Breast epithelium (tissue), 4 donors: ENCODE measurements around the gene FUZ. TPM values are rescaled to one million over a fixed set of nuclear protein-coding genes. Genes with fewer than 3 reads are reported as not detected.

Source experiments
- DNase-seq, 2 donors: peaks; one replicate each; pipeline ENCODE4 v3.0.0-alpha.2; 2019; ENCODE audit warnings: low spot score in 2 of 2
- H3K27ac ChIP-seq, 2 donors: fragments of 200-600 bp; sonication (generic) in 1 of 2; one replicate each; pipeline ENCODE4 v1.5.1; 2016 to 2019; ENCODE audit warnings: mild to moderate bottlenecking in 1 of 2
- H3K27me3 ChIP-seq, 2 donors: fragments of 200-600 bp; sonication (generic) in 1 of 2; one replicate each; pipeline versions ENCODE4 v1.5.1 to v1.6.0; 2017 to 2019; ENCODE audit warnings: control low read depth in 1 of 2, mild to moderate bottlenecking in 1 of 2
- H3K36me3 ChIP-seq: fragments of 200-600 bp; one replicate; pipeline ENCODE4 v1.5.1; 2019
- H3K4me1 ChIP-seq, 2 donors: fragments of 200-600 bp; sonication (generic); one replicate each; pipeline ENCODE4 v1.5.1; 2016 to 2019; ENCODE audit warnings: control low read depth in 1 of 2
- H3K4me3 ChIP-seq, 3 donors: fragments of 200-600 bp; sonication (generic); 1 replicate in 2 of 3; 2 replicates in 1 of 3; pipeline ENCODE4 v1.5.1; 2016 to 2019; ENCODE audit warnings: mild to moderate bottlenecking in 3 of 3, moderate library complexity in 2 of 3
- H3K9me3 ChIP-seq, 2 donors: fragments of 200-600 bp; sonication (generic) in 1 of 2; one replicate each; pipeline ENCODE4 v1.5.1; 2016 to 2019; ENCODE audit warnings: control low read depth in 1 of 2
- CTCF ChIP-seq, 3 donors: fragments of 450-650 bp; IDR thresholded peaks; one replicate each; pipeline ENCODE4 v1.5.1; 2016 to 2017; ENCODE audit warnings: antibody characterized with exemption in 3 of 3, mild to moderate bottlenecking in 3 of 3, moderate library complexity in 3 of 3
- POLR2A ChIP-seq: fragments of 450-650 bp; IDR thresholded peaks from one replicate; pipeline ENCODE4 v1.6.1; 2016; ENCODE audit warnings: antibody characterized with exemption, mild to moderate bottlenecking, moderate library complexity
- POLR2AphosphoS5 ChIP-seq, 3 donors: sonication (generic); formaldehyde crosslinking; IDR thresholded peaks; one replicate each; pipeline ENCODE4 v1.6.1; 2017; ENCODE audit warnings: antibody characterized with exemption in 3 of 3
- intact Hi-C: fragments of 100-400 bp; cut with DNase I; formaldehyde crosslinking; loops from one replicate; pipeline ENCODE4 v1.15.1; 2023; ENCODE audit warnings: low total_unique reads
- total RNA-seq, 3 donors: library from RNA; depleted of rRNA; stranded (reverse); fragments of >200 nt; gene quantifications; one replicate each; pipeline ENCODE4 v1.1.0, GENCODE V29; 2016

Gene FUZ
- total RNA-seq, 3 donors from 2014 or later, result 13.0 to 27.4 (median 18.7) TPM

GRCh38 chr19:49839713-49840112 lies 26.6 kb upstream of the FUZ start:
- TF ChIP-seq POLR2A, result no peak
- no peak for TF ChIP-seq CTCF (IDR thresholded peaks at IDR 0.05)
- TF ChIP-seq POLR2AphosphoS5 (IDR thresholded peaks at IDR 0.05), result no peak
- no peak for DNase-seq
- intact Hi-C loops, result no loop called here
- H3K9me3 ChIP-seq, result no peaks in the 10 kb centered on the region
- no peaks in the 10 kb centered on the region for H3K36me3 ChIP-seq
- H3K4me3 ChIP-seq, result no peak overlapping the region
- no peaks in the 10 kb centered on the region for H3K27me3 ChIP-seq
- no peaks in the 10 kb centered on the region for H3K4me1 ChIP-seq
- H3K27ac ChIP-seq, result no peak overlapping the region

- TF ChIP-seq POLR2AphosphoS5 (IDR thresholded peaks at IDR 0.05), result no peak
- no peak for TF ChIP-seq CTCF (IDR thresholded peaks at IDR 0.05)
- no peak for TF ChIP-seq POLR2A
These were observed 25.9 kb upstream of the FUZ start for GRCh38 chr19:49838885-49839588.

GRCh38 chr19:49837425-49837824 lies 24.3 kb upstream of the FUZ start:
- H3K36me3 ChIP-seq, result no peaks in the 10 kb centered on the region
- DNase-seq, result no peak

More at GRCh38 chr19:49838885-49839588, 25.9 kb upstream of the FUZ start:
- DNase-seq, result no peak
- H3K4me1 ChIP-seq, result no peaks in the 10 kb centered on the region
- no peaks in the 10 kb centered on the region for H3K9me3 ChIP-seq
- H3K27ac ChIP-seq, result no peak overlapping the region
- no peak overlapping the region for H3K4me3 ChIP-seq
- no peaks in the 10 kb centered on the region for H3K36me3 ChIP-seq
- H3K27me3 ChIP-seq, result no peaks in the 10 kb centered on the region
- intact Hi-C loops, result no loop called here

GRCh38 chr19:49837009-49837310 lies 23.9 kb upstream of the FUZ start:
- DNase-seq, result no peak
- Histone ChIP-seq H3K27ac (no peak overlapping the region), H3K4me1 (no peaks in the 10 kb centered on the region), H3K9me3 (no peaks in the 10 kb centered on the region), H3K36me3 (no peaks in the 10 kb centered on the region), H3K27me3 (no peaks in the 10 kb centered on the region), H3K4me3 (no peak overlapping the region)
- no peak for TF ChIP-seq CTCF (IDR thresholded peaks at IDR 0.05)
- no peak for TF ChIP-seq POLR2A
- no peak for TF ChIP-seq POLR2AphosphoS5 (IDR thresholded peaks at IDR 0.05)
- intact Hi-C loops, result no loop called here

More at GRCh38 chr19:49837425-49837824, 24.3 kb upstream of the FUZ start:
- intact Hi-C loops, result no loop called here
- H3K9me3 ChIP-seq, result no peaks in the 10 kb centered on the region
- no peak overlapping the region for H3K27ac ChIP-seq
- TF ChIP-seq POLR2A (no peak), POLR2AphosphoS5 (IDR thresholded peaks at IDR 0.05) (no peak), CTCF (IDR thresholded peaks at IDR 0.05) (no peak)
- no peaks in the 10 kb centered on the region for H3K27me3 ChIP-seq
- no peak overlapping the region for H3K4me3 ChIP-seq
- H3K4me1 ChIP-seq, result no peaks in the 10 kb centered on the region

- no peak for TF ChIP-seq CTCF (IDR thresholded peaks at IDR 0.05)
- H3K4me1 ChIP-seq, result no peaks in the 10 kb centered on the region
- no peaks in the 10 kb centered on the region for H3K27me3 ChIP-seq
- no peak overlapping the region for H3K4me3 ChIP-seq
- H3K36me3 ChIP-seq, result no peaks in the 10 kb centered on the region
- intact Hi-C loops, result no loop called here
- no peak overlapping the region for H3K27ac ChIP-seq
- no peaks in the 10 kb centered on the region for H3K9me3 ChIP-seq
- no peak for DNase-seq
These were observed 23.3 kb upstream of the FUZ start for GRCh38 chr19:49836176-49837008.
